ENCODE results near the gene ASXL2. TPM values are rescaled to one million over a fixed set of nuclear protein-coding genes. Genes with fewer than 3 reads are reported as not detected.

ASXL2 gene
- total and polyA plus RNA-seq, 7 donors = 2.3 to 19.4 (median 17.5) TPM

DNA sequence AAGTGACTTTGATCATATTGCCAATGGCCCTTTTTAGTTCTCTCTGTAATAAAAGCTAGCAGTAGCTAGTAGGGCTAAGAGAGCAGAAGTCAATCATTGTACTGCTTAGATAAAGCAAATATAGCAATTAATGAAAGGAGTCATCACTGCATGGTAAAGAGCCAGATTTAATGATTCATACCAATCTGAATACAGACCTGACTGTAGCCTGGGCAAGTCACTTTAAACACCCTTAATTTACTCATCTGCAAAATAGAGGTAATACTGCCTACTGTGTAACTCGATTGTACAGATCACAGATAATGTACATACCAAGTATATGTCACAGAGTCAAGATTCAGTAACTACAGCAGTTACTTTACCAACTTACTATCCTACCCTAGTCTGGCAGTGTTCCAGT, 63.6 kb downstream of the ASXL2 start:
- intact Hi-C loops (cut with DNase I) = no loop called here
- ATAC-seq = peak in 1 of 4 donors; percentile 26

DNA sequence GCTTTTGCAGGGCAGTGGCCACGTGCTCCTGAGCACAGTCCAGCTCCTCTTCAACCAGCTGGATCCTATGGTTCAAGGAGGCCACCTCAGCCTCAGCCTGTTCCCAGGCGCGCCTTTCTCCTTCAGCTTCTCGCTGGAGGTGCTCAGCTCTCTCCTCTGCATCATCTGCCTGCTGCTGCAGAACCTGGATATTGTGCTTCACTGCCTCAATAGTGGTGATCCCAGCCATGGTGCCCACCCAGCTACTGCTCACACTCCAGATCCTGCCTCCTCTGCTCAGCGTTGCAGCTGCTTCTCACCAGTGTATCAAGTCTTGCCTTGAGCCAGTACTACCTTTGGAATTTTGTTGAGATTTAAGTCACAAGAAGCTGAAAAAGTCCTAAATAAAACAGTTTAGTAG, 67.9 kb downstream of the ASXL2 start:
- ATAC-seq = no peak
- no peak overlapping the region for H3K4me3 ChIP-seq
- 91 to 96% (median 95%) methylated on average over 5 of the region's 5 CpGs for WGBS, 3 donors
- no peaks in the 10 kb centered on the region for H3K27me3 ChIP-seq (ENCODE audit: insufficient read depth in 3 of 3, low read length in 2 of 3)
- H3K36me3 ChIP-seq (ENCODE audit: insufficient read depth in 1 of 2, low read depth in 1 of 2) = peaks cover 0 to 11% of the 10 kb centered on the region in 2 donors
- no peak for TF ChIP-seq CTCF (IDR thresholded peaks at IDR 0.05)
- no peak for DNase-seq
- intact Hi-C loops (cut with DNase I) = no loop called here
- no peaks in the 10 kb centered on the region for H3K9me3 ChIP-seq
- H3K27ac ChIP-seq = no peak overlapping the region
- H3K4me1 ChIP-seq = peaks cover 7% of the 10 kb centered on the region

More for the DNA sequence above, 63.6 kb downstream of the ASXL2 start:
- Histone ChIP-seq H3K4me3 (no peak overlapping the region), H3K27me3 (ENCODE audit: insufficient read depth in 3 of 3, low read length in 2 of 3) (no peaks in the 10 kb centered on the region), H3K9me3 (no peaks in the 10 kb centered on the region), H3K4me1 (peaks cover 7% of the 10 kb centered on the region), H3K36me3 (ENCODE audit: insufficient read depth in 1 of 2, low read depth in 1 of 2) (no peaks in the 10 kb centered on the region), H3K27ac (no peak overlapping the region)
- no peak for TF ChIP-seq CTCF (IDR thresholded peaks at IDR 0.05)
- no peak for DNase-seq
- 87 to 97% (median 96%) methylated on average over 1 of the region's 1 CpG for WGBS, 3 donors

GRCh38 chr2:25809646-25810045, 68.6 kb downstream of the ASXL2 start:
- WGBS, 3 donors = 91 to 96% (median 93%) methylated on average over 3 of the region's 3 CpGs
- peaks cover 7% of the 10 kb centered on the region for H3K4me1 ChIP-seq
- DNase-seq = no peak

GRCh38 chr2:25808006-25808383, 70.3 kb downstream of the ASXL2 start:
- H3K27ac ChIP-seq = no peak overlapping the region
- H3K4me3 ChIP-seq = no peak overlapping the region
- H3K9me3 ChIP-seq = no peaks in the 10 kb centered on the region
- peaks cover 4% of the 10 kb centered on the region for H3K4me1 ChIP-seq
- H3K27me3 ChIP-seq (ENCODE audit: insufficient read depth in 3 of 3, low read length in 2 of 3) = no peaks in the 10 kb centered on the region
- no peak for TF ChIP-seq CTCF (IDR thresholded peaks at IDR 0.05)
- peaks cover 0 to 35% of the 10 kb centered on the region in 2 donors for H3K36me3 ChIP-seq (ENCODE audit: insufficient read depth in 1 of 2, low read depth in 1 of 2)
- DNase-seq (no peak), ATAC-seq (no peak)
- WGBS, 3 donors = 81 to 89% (median 85%) methylated on average over 2 of the region's 2 CpGs
- intact Hi-C loops (cut with DNase I) = no loop called here

More at GRCh38 chr2:25809646-25810045, 68.6 kb downstream of the ASXL2 start:
- H3K27ac ChIP-seq = no peak overlapping the region
- H3K27me3 ChIP-seq (ENCODE audit: insufficient read depth in 3 of 3, low read length in 2 of 3) = no peaks in the 10 kb centered on the region
- intact Hi-C loops (cut with DNase I) = no loop called here
- no peak overlapping the region for H3K4me3 ChIP-seq
- no peaks in the 10 kb centered on the region for H3K9me3 ChIP-seq
- H3K36me3 ChIP-seq (ENCODE audit: insufficient read depth in 1 of 2, low read depth in 1 of 2) = peaks cover 0 to 19% of the 10 kb centered on the region in 2 donors
- ATAC-seq = no peak
- TF ChIP-seq CTCF (IDR thresholded peaks at IDR 0.05) = no peak

DNA sequence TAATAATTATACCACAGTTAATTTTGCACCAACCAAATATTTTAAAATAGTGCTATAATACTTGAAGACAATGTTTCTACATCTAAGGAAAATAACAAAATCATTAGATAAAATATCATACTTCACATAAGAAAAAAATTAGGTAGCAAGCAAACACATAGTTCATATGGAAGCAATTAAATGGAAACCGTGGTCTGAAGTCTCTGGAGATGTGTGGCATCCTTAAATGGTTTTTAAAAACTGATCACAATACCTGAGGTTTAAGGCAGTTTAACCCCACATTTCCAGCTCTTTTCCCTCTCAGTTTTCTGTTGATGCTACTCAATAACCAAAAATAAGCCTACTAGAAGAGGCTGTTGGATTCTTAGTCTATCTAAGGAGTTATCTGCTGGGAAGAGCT, 71.3 kb downstream of the ASXL2 start:
- no peak for ATAC-seq
- WGBS, 3 donors = 74 to 78% (median 78%) methylated on average over 1 of the region's 1 CpG
- intact Hi-C loops (cut with DNase I) = no loop called here
- DNase-seq = no peak
- no peak for TF ChIP-seq CTCF (IDR thresholded peaks at IDR 0.05)
- peaks cover 0 to 46% of the 10 kb centered on the region in 2 donors for H3K36me3 ChIP-seq (ENCODE audit: insufficient read depth in 1 of 2, low read depth in 1 of 2)
- no peaks in the 10 kb centered on the region for H3K4me1 ChIP-seq
- no peaks in the 10 kb centered on the region for H3K9me3 ChIP-seq
- H3K27ac ChIP-seq = no peak overlapping the region
- no peaks in the 10 kb centered on the region for H3K27me3 ChIP-seq (ENCODE audit: insufficient read depth in 3 of 3, low read length in 2 of 3)
- H3K4me3 ChIP-seq = no peak overlapping the region

All from psoas muscle (tissue), 8 donors.